NCI-H1105 treated with DMSO at 0.1 percent for 48 hours (cell line): ENCODE data around the gene ZNF627.
"Not testable (repeated sequence)": the region's sequence is repeated elsewhere in the genome, so short reads cannot be mapped to it uniquely, and the experiment has no call there.

Experiments
- DNase-seq: peaks from one replicate; lab custom pipeline; 2025; lab: John Stamatoyannopoulos, UW

ZNF627 gene

DNA sequence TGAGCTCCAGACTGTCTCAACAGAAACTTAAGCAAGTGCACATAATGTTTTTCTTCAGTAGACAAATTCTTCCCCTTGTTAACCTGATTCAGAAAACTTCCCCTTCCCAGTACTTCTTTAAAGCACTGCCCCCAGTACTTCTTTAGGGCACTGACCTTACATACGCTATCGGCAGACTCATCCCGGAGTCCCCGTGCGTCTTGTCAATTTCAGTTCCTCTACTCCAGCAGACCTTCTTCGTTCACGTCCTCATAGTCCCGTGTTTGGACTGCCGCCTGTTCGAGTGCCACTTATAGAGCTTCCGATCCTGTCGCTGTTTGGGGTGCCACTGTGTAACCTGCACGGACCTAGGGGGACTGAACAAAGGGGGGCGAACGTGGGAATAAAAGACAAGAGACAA, 29.0 kb downstream of the ZNF627 start:
- no peak for DNase-seq

- DNase-seq: no peak
Observed at GRCh38 chr19:11633223-11633622, 35.9 kb downstream of the ZNF627 start.

DNA sequence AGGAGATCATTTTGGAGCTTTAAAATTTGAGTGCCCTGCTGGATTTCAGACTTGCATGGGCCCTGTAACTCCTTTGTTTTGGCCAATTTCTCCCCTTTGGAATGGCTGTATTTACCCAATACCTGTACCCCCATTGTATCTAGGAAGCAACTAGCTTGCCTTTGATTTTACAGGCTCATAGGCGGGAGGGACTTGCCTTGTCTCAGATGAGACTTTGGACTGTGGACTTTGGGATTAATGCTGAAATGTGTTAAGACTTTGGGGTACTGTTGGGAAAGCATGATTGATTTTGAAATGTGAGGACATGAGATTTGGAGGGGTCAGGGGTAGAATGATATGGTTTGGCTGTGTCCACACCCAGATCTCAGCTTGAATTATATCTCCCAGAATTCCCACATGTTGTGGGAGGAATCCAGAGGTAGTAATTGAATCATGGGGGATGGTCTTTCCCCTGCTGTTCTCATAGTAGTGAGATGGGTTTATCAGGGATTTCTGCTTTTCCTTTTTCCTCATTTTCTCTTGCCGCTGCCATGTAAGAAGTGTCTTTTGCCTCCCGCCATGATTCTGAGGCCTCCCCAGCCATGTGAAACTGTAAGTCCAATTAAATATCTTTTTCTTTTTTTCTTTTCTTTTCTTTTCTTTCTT, 36.9 kb downstream of the ZNF627 start:
- DNase-seq: not testable (repeated sequence)

GRCh38 chr19:11639245-11639601, 41.9 kb downstream of the ZNF627 start:
- no peak for DNase-seq

- peak; percentile 97 for DNase-seq
Observed at GRCh38 chr19:11639602-11640471, 42.6 kb downstream of the ZNF627 start.

- no peak for DNase-seq
Observed at GRCh38 chr19:11641244-11641643, 44.0 kb downstream of the ZNF627 start.

DNA sequence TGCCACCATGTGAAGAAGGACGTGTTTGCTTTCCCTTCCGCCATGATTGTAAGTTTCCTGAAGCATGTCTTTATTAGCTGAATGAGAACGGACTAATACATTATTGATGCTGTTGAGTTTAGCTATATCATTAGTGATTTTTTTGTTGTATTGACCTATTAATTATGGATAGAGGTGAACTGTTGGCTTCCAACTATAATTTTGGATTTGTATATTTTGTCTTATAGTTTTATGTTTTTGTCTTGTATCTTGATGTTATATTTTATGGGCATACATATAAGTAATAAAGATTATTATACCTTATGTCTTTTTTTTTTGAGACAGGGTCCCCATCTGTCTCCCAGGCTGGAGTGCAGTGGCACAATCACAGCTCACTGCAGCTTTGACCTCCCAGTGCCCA, 45.6 kb downstream of the ZNF627 start:
- no peak for DNase-seq

DNA sequence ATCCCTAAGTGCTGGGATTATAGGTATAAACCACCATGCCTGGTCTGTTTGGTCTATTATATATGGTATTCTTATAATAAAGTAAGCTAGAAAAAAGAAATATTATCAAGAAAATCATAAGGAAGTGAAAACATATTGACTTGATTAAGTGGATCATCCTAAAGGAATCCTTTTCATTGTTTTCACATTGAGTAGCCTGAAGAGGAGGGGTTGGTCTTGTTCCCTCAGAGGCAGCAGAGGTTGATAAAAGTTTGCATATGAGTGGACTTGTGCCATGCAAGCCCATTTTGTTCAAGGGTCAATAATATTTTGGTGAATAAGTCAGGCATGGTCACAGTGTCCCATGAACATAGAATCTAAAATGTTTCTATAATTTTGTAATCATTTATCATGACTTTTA, 52.7 kb downstream of the ZNF627 start:
- no peak for DNase-seq

- no peak for DNase-seq
Observed at GRCh38 chr19:11651062-11651461, 53.8 kb downstream of the ZNF627 start.

- no peak for DNase-seq
Observed at GRCh38 chr19:11652056-11652455, 54.8 kb downstream of the ZNF627 start.

GRCh38 chr19:11652492-11652891, 55.2 kb downstream of the ZNF627 start:
- no peak for DNase-seq

DNA sequence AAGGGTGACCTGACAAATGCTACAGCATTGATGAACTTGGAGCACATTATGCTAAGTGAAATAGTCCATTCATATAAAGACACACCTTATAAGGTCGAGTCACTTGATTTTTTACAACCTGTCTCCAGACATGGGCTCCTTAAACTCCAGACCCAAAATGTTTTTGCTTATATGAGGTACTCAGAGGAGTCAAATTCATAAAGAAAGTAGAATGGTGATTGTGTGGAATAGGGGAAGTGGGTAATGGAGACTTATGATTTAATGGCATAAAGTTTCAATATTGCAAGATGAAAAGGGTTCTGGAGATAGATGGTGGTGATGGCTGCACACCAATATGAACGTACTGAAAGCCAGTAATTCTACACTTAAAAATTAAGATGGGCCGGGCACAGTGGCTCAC, 59.3 kb downstream of the ZNF627 start:
- no peak for DNase-seq

DNA sequence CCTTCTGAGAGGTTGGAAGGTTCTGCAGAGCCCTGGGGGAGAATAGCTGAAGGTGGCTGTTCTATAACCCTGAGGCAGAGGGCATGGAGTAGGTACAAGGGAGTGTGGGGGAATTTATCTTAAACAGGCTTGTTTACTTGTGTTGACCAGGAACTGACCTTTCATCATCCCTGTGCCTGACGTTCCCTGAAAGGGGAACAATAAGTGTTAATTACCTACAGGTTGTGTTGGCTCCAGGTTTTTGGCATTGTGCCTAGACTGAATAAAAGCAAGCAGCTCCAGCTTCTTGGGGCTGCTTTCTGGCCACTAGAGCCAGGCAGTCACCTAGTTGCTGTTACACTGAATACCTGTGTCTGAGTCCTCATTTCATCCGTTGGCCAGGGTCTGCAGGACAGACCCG, 60.0 kb downstream of the ZNF627 start:
- peak; percentile 83 for DNase-seq

- no peak for DNase-seq
Observed at GRCh38 chr19:11658970-11659369, 61.7 kb downstream of the ZNF627 start.

- peak; percentile 2 for DNase-seq
Observed at GRCh38 chr19:11659612-11660011, 62.3 kb downstream of the ZNF627 start.

DNA sequence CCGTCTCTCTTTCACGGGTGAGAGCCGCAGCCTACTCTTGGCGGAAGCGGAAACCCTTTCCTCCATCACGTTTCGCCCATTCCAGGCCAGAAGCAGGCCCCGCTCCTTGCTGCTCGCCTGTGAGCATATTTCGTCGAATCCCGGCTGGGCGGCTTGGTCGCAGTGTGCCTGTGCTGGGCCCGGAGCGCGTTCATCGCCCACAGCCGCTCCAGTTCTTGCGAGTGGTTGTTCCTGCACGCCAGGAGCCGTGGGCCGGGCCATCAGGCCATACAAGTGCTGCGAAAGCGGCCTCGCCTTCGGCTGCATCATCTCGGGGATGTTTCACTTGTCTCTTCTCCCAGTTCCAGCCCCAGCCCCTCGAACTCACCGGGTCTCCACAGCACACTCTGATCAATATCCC, 65.0 kb downstream of the ZNF627 start:
- no peak for DNase-seq

- no peak for DNase-seq
Observed at GRCh38 chr19:11663181-11663591, 65.9 kb downstream of the ZNF627 start.
